ENCODE data around the gene UBTF.

UBTF gene

DNA sequence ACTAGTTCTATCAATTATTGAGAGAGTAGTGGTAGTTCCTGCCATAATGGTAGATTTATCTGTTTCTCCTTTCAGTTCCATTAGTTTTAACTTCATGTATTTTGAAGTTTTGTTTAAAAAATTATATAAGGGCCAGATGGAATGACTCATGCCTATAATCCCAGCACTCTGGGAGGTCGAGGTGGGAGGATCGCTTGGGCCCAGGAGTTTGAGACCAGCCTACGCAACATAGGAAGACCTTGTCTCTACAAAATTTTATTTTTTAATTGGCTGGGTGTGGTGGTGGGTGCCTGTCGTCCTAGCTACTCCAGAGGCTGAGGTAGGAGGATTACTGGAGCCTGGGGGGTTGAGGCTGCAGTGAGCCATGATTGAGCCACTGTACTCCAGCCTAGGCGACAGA is 14.1 kb upstream of the UBTF start:
- Histone ChIP-seq H2AFZ (ENCODE audit: low read depth, low read length) (no peak overlapping the region), H3K4me3 (ENCODE audit: low read depth in 1 of 2, low read length in 2 of 2) (no peak overlapping the region), H3K9ac (ENCODE audit: low read depth, low read length) (no peak overlapping the region), H4K20me1 (ENCODE audit: insufficient read depth, low read length) (no peaks in the 10 kb centered on the region), H3K4me2 (ENCODE audit: insufficient read depth, low read length) (no peak overlapping the region), H3K9me3 (ENCODE audit: insufficient read depth, low read length, severe bottlenecking) (no peaks in the 10 kb centered on the region), H3K36me3 (ENCODE audit: insufficient read depth, low read length) (no peaks in the 10 kb centered on the region), H3K27ac (ENCODE audit: low read length) (no peak overlapping the region), H3K79me2 (ENCODE audit: insufficient read depth, low read length) (no peaks in the 10 kb centered on the region), H3K4me1 (ENCODE audit: insufficient read depth, low read length) (no peaks in the 10 kb centered on the region), H3K27me3 (ENCODE audit: insufficient read depth, low read length, poor library complexity) (no peaks in the 10 kb centered on the region)
- no peak for DNase-seq
- no peak for TF ChIP-seq EZH2 (IDR thresholded peaks at IDR 0.05; ENCODE audit: borderline replicate concordance, low read depth, low read length, severe bottlenecking)
- TF ChIP-seq, protein P1, sequence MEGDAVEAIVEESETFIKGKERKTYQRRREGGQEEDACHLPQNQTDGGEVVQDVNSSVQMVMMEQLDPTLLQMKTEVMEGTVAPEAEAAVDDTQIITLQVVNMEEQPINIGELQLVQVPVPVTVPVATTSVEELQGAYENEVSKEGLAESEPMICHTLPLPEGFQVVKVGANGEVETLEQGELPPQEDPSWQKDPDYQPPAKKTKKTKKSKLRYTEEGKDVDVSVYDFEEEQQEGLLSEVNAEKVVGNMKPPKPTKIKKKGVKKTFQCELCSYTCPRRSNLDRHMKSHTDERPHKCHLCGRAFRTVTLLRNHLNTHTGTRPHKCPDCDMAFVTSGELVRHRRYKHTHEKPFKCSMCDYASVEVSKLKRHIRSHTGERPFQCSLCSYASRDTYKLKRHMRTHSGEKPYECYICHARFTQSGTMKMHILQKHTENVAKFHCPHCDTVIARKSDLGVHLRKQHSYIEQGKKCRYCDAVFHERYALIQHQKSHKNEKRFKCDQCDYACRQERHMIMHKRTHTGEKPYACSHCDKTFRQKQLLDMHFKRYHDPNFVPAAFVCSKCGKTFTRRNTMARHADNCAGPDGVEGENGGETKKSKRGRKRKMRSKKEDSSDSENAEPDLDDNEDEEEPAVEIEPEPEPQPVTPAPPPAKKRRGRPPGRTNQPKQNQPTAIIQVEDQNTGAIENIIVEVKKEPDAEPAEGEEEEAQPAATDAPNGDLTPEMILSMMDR (IDR thresholded peaks at IDR 0.05; ENCODE audit: borderline replicate concordance, extremely low read depth, low read length, poor library complexity, severe bottlenecking) = no peak
- ATAC-seq (ENCODE audit: insufficient read depth, low read depth) = no peak

DNA sequence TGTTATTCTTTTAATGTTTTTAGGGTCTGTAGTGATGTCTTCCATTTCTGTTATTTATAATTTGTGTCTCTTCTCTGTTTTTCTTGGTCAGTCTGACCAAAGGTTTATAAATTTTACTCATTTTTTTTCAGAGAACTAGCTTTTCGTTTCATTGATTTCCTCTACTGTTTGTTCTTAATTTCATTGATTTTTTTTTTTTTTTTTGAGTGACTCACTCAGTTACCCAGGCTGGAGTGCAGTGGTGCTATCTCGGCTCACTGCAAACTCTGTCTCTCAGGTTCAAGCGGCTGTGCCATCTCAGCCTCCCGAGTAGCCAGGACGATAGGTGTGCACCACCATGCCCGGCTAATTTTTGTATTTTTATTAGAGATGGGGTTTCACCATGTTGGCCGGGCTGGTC is 12.6 kb upstream of the UBTF start:
- H3K4me2 ChIP-seq (ENCODE audit: insufficient read depth, low read length) = no peak overlapping the region
- H3K4me3 ChIP-seq (ENCODE audit: low read depth in 1 of 2, low read length in 2 of 2) = no peak overlapping the region
- H2AFZ ChIP-seq (ENCODE audit: low read depth, low read length) = no peak overlapping the region
- no peaks in the 10 kb centered on the region for H3K36me3 ChIP-seq (ENCODE audit: insufficient read depth, low read length)
- DNase-seq (no peak), ATAC-seq (ENCODE audit: insufficient read depth, low read depth) (no peak)
- H3K79me2 ChIP-seq (ENCODE audit: insufficient read depth, low read length) = no peaks in the 10 kb centered on the region
- H3K9me3 ChIP-seq (ENCODE audit: insufficient read depth, low read length, severe bottlenecking) = no peaks in the 10 kb centered on the region
- H3K9ac ChIP-seq (ENCODE audit: low read depth, low read length) = no peak overlapping the region
- no peaks in the 10 kb centered on the region for H3K4me1 ChIP-seq (ENCODE audit: insufficient read depth, low read length)
- no peak overlapping the region for H3K27ac ChIP-seq (ENCODE audit: low read length)
- H4K20me1 ChIP-seq (ENCODE audit: insufficient read depth, low read length) = no peaks in the 10 kb centered on the region
- no peak for TF ChIP-seq EZH2 (IDR thresholded peaks at IDR 0.05; ENCODE audit: borderline replicate concordance, low read depth, low read length, severe bottlenecking)
- TF ChIP-seq, protein P1 (IDR thresholded peaks at IDR 0.05; ENCODE audit: borderline replicate concordance, extremely low read depth, low read length, poor library complexity, severe bottlenecking) = no peak
- no peaks in the 10 kb centered on the region for H3K27me3 ChIP-seq (ENCODE audit: insufficient read depth, low read length, poor library complexity)

DNA sequence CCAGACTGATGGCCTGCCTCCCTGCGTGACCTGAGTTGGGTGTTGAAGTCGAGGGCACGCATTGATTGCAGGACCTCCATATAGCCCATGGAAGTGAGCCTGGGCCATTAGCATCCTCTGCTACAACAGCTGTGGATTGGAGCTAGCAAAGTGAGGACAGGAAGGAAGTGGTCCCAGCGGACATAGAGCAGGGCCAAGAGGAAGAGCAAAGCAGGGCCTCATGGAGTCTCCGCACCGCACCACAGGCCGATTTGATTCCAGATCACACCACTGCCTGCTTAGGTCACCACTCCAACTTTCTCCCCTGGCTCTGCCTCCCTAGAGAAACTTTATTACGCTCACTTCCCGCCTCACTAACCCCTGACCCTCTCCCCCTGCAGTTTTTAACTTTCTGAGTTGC is 10.7 kb upstream of the UBTF start:
- Histone ChIP-seq H3K9me3 (ENCODE audit: insufficient read depth, low read length, severe bottlenecking) (no peaks in the 10 kb centered on the region), H3K4me1 (ENCODE audit: insufficient read depth, low read length) (no peaks in the 10 kb centered on the region), H3K79me2 (ENCODE audit: insufficient read depth, low read length) (no peaks in the 10 kb centered on the region), H4K20me1 (ENCODE audit: insufficient read depth, low read length) (no peaks in the 10 kb centered on the region), H3K27ac (ENCODE audit: low read length) (no peak overlapping the region), H3K9ac (ENCODE audit: low read depth, low read length) (no peak overlapping the region), H3K4me2 (ENCODE audit: insufficient read depth, low read length) (no peak overlapping the region), H3K27me3 (ENCODE audit: insufficient read depth, low read length, poor library complexity) (no peaks in the 10 kb centered on the region), H3K36me3 (ENCODE audit: insufficient read depth, low read length) (no peaks in the 10 kb centered on the region), H3K4me3 (ENCODE audit: low read depth in 1 of 2, low read length in 2 of 2) (no peak overlapping the region), H2AFZ (ENCODE audit: low read depth, low read length) (no peak overlapping the region)
- no peak for DNase-seq
- no peak for ATAC-seq (ENCODE audit: insufficient read depth, low read depth)
- TF ChIP-seq EZH2 (IDR thresholded peaks at IDR 0.05; ENCODE audit: borderline replicate concordance, low read depth, low read length, severe bottlenecking) = no peak

DNA sequence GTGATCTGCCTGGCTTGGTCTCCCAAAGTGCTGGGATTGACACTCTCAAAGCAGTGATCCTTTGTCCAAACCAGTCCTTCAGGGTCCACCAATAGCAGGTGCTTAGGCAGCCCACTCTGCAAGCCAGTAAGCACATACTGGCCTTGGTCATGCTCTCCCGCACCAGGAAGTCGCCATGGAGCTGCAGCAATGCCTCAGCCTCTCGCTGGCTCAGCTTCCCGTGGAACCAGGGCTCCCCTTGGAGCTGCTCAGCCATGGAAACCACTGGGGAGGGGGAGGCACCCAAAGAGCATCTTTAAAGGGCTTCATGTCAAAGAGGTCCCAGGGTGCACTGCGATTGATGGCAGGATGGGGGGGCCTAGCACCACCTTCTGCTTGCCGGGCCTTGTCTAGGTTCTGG is 9.6 kb upstream of the UBTF start:
- H3K9ac ChIP-seq (ENCODE audit: low read depth, low read length) = no peak overlapping the region
- no peak for DNase-seq

More for the DNA sequence above, 9.6 kb upstream of the UBTF start:
- Histone ChIP-seq H3K4me1 (ENCODE audit: insufficient read depth, low read length) (no peaks in the 10 kb centered on the region), H4K20me1 (ENCODE audit: insufficient read depth, low read length) (no peaks in the 10 kb centered on the region), H3K9me3 (ENCODE audit: insufficient read depth, low read length, severe bottlenecking) (no peaks in the 10 kb centered on the region), H3K36me3 (ENCODE audit: insufficient read depth, low read length) (no peaks in the 10 kb centered on the region), H3K27ac (ENCODE audit: low read length) (no peak overlapping the region), H2AFZ (ENCODE audit: low read depth, low read length) (no peak overlapping the region), H3K4me3 (ENCODE audit: low read depth in 1 of 2, low read length in 2 of 2) (no peak overlapping the region), H3K4me2 (ENCODE audit: insufficient read depth, low read length) (no peak overlapping the region), H3K27me3 (ENCODE audit: insufficient read depth, low read length, poor library complexity) (no peaks in the 10 kb centered on the region), H3K79me2 (ENCODE audit: insufficient read depth, low read length) (no peaks in the 10 kb centered on the region)
- TF ChIP-seq, protein P1 (IDR thresholded peaks at IDR 0.05; ENCODE audit: borderline replicate concordance, extremely low read depth, low read length, poor library complexity, severe bottlenecking) = no peak
- no peak for TF ChIP-seq EZH2 (IDR thresholded peaks at IDR 0.05; ENCODE audit: borderline replicate concordance, low read depth, low read length, severe bottlenecking)
- no peak for ATAC-seq (ENCODE audit: insufficient read depth, low read depth)

Measured in DND-41 (cell line).